Caco-2 (cell line): ENCODE data around the gene BMP7. TPM values are rescaled to one million over a fixed set of nuclear protein-coding genes. Genes with fewer than 3 reads are reported as not detected.

Experiments used
- BruUV-seq: library from RNA; stranded (reverse); fragments of 400-500 nt; replicated peaks from 2 replicates; lab custom pipeline; 2021; lab: Mats Ljungman, UMichigan
- CTCF ChIA-PET: fragments of 300-600 bp; sonication (Branson Sonifier 250); formaldehyde crosslinking; loops from one replicate; lab custom pipeline; 2022; ENCODE audit warnings: antibody characterized with exemption; lab: Charles Lee
- POLR2A ChIA-PET: fragments of 300-600 bp; sonication (Branson Sonifier 250); formaldehyde crosslinking; loops from one replicate; lab custom pipeline; 2022; ENCODE audit warnings: antibody characterized with exemption; lab: Charles Lee
- DNase-seq, 2 experiments: peaks; one replicate each; pipeline versions ENCODE4 v3.0.0 to v3.0.0-alpha.2; 2020 to 2022
- H3K27me3 ChIP-seq: replicated peaks from 2 replicates; pipeline ENCODE4 v1.6.0; 2011; ENCODE audit warnings: low read length; ENCODE audit not compliant: control insufficient read depth, insufficient read depth
- H3K36me3 ChIP-seq: 2 replicates; pipeline ENCODE4 v1.5.1; 2011; ENCODE audit warnings: low read length; ENCODE audit not compliant: control insufficient read depth, insufficient read depth
- H3K4me1 ChIP-seq: fragments of 250-450 bp; sonication (Bioruptor Pico); 2 replicates; pipeline ENCODE4 v1.5.1; 2020; ENCODE audit warnings: mild to moderate bottlenecking
- H3K4me3 ChIP-seq: 2 replicates; pipeline ENCODE4 v1.5.1; 2011; ENCODE audit warnings: low read depth, mild to moderate bottlenecking, control low read depth, low read length
- H3K9me3 ChIP-seq: fragments of 250-450 bp; sonication (Bioruptor Pico); 2 replicates; pipeline ENCODE4 v1.5.1; 2020; ENCODE audit warnings: mild to moderate bottlenecking, moderate library complexity
- H3K27ac Mint-ChIP-seq: one replicate; pipeline ENCODE4 v1.8.0; 2022; ENCODE audit warnings: mixed read lengths; ENCODE audit not compliant: unreplicated experiment
- H3K27me3 Mint-ChIP-seq: one replicate; pipeline ENCODE4 v1.8.0; 2022; ENCODE audit warnings: mixed read lengths; ENCODE audit not compliant: insufficient read depth, unreplicated experiment
- H3K36me3 Mint-ChIP-seq: one replicate; pipeline ENCODE4 v1.8.0; 2022; ENCODE audit warnings: mild to moderate bottlenecking, mixed read lengths; ENCODE audit not compliant: insufficient read depth, unreplicated experiment
- H3K4me1 Mint-ChIP-seq: one replicate; pipeline ENCODE4 v1.8.0; 2022; ENCODE audit warnings: low read depth, mixed read lengths; ENCODE audit not compliant: unreplicated experiment
- H3K4me3 Mint-ChIP-seq: one replicate; pipeline ENCODE4 v1.8.0; 2022; ENCODE audit warnings: mild to moderate bottlenecking, moderate library complexity, mixed read lengths; ENCODE audit not compliant: unreplicated experiment
- H3K9me3 Mint-ChIP-seq: one replicate; pipeline ENCODE4 v1.8.0; 2022; ENCODE audit warnings: mixed read lengths; ENCODE audit not compliant: unreplicated experiment
- CTCF ChIP-seq, 2 experiments: fragments of 200-600 bp in 1 of 2; IDR thresholded peaks; 1 replicate in 1 of 2; 2 replicates in 1 of 2; pipeline versions ENCODE4 v1.5.1 to v1.8.0; 2011 to 2022; ENCODE audit warnings: antibody characterized with exemption in 1 of 2, control low read depth in 1 of 2, inconsistent platforms in 1 of 2, low read depth in 1 of 2, low read length in 1 of 2, mild to moderate bottlenecking in 1 of 2, moderate library complexity in 1 of 2; ENCODE audit not compliant: insufficient read depth in 1 of 2, severe bottlenecking in 1 of 2, unreplicated experiment in 1 of 2
- intact Hi-C: fragments of 100-400 bp; cut with micrococcal nuclease; formaldehyde crosslinking; loops from one replicate; pipeline ENCODE4 v1.10.0; 2022; ENCODE audit not compliant: unreplicated experiment
- total RNA-seq: library from RNA; stranded (reverse); gene quantifications from 2 replicates; pipeline ENCODE4 v1.2.3, GENCODE V29; 2022

The BMP7 gene
- total RNA-seq, 1 experiment from 2014 or later, result 317 TPM

GRCh38 chr20:57145089-57145631 lies 121.3 kb downstream of the BMP7 start:
- no peaks in the 10 kb centered on the region for H3K4me1 ChIP-seq
- BruUV-seq, result no TSS peak
- no peak overlapping the region for H3K4me3 Mint-ChIP-seq
- H3K9me3 Mint-ChIP-seq, result no peaks in the 10 kb centered on the region
- H3K27me3 Mint-ChIP-seq, result peaks cover 24% of the 10 kb centered on the region
- no peaks in the 10 kb centered on the region for H3K9me3 ChIP-seq
- intact Hi-C loops, result no loop called here
- H3K36me3 Mint-ChIP-seq, result no peaks in the 10 kb centered on the region
- CTCF ChIA-PET, result no interaction called here
- H3K4me1 Mint-ChIP-seq, result no peaks in the 10 kb centered on the region
- no peaks in the 10 kb centered on the region for H3K36me3 ChIP-seq
- TF ChIP-seq CTCF (IDR thresholded peaks at IDR 0.05; ENCODE audit: insufficient read depth in 1 of 2, low read depth in 1 of 2, low read length in 1 of 2, severe bottlenecking in 1 of 2, unreplicated experiment in 1 of 2), result no peak
- no peak overlapping the region for H3K27ac Mint-ChIP-seq
- no peak for DNase-seq
- H3K27me3 ChIP-seq, result no peaks in the 10 kb centered on the region
- POLR2A ChIA-PET, result no interaction called here
- H3K4me3 ChIP-seq, result no peak overlapping the region

DNA sequence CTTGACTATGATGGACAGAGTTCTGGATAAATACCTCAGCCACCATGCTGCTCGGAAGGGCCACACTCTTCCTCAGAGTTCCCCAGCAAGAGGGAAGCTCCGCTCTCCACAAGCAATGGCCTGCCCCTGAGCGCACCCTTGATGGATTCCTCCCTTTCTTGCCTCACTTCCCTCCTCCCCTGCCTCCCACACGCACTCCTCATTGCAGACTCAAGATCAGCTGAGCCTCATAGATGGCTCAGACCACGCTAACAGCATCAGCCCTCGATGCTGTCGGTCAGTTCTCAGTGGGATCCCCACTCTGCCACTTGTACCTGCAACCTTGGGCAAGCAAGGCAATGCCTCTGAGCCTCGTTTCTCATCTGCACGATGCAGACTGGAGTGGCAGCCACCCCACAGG lies 123.3 kb downstream of the BMP7 start:
- H3K4me1 ChIP-seq, result no peaks in the 10 kb centered on the region
- H3K27me3 ChIP-seq, result no peaks in the 10 kb centered on the region
- Mint-ChIP-seq H3K4me1 (no peaks in the 10 kb centered on the region), H3K9me3 (no peaks in the 10 kb centered on the region), H3K27ac (no peak overlapping the region), H3K4me3 (no peak overlapping the region), H3K27me3 (peaks cover 13% of the 10 kb centered on the region), H3K36me3 (no peaks in the 10 kb centered on the region)
- ChIA-PET CTCF (no interaction called here), POLR2A (no interaction called here)
- intact Hi-C loops, result no loop called here
- DNase-seq, result no peak
- TF ChIP-seq CTCF (IDR thresholded peaks at IDR 0.05; ENCODE audit: insufficient read depth in 1 of 2, low read depth in 1 of 2, low read length in 1 of 2, severe bottlenecking in 1 of 2, unreplicated experiment in 1 of 2), result no peak
- H3K36me3 ChIP-seq, result no peaks in the 10 kb centered on the region
- BruUV-seq, result no TSS peak
- no peak overlapping the region for H3K4me3 ChIP-seq
- H3K9me3 ChIP-seq, result no peaks in the 10 kb centered on the region

- no peaks in the 10 kb centered on the region for H3K4me1 ChIP-seq
- BruUV-seq, result no TSS peak
- H3K36me3 ChIP-seq, result no peaks in the 10 kb centered on the region
- Mint-ChIP-seq H3K9me3 (no peaks in the 10 kb centered on the region), H3K4me3 (no peak overlapping the region), H3K36me3 (no peaks in the 10 kb centered on the region), H3K27me3 (peaks cover 13% of the 10 kb centered on the region), H3K4me1 (no peaks in the 10 kb centered on the region), H3K27ac (no peak overlapping the region)
- POLR2A ChIA-PET, result no interaction called here
- no peak for TF ChIP-seq CTCF (IDR thresholded peaks at IDR 0.05; ENCODE audit: insufficient read depth in 1 of 2, low read depth in 1 of 2, low read length in 1 of 2, severe bottlenecking in 1 of 2, unreplicated experiment in 1 of 2)
- no peaks in the 10 kb centered on the region for H3K27me3 ChIP-seq
- CTCF ChIA-PET, result no interaction called here
- DNase-seq, result no peak
- intact Hi-C loops, result no loop called here
- no peak overlapping the region for H3K4me3 ChIP-seq
- no peaks in the 10 kb centered on the region for H3K9me3 ChIP-seq
Measured at GRCh38 chr20:57142667-57143066, 123.8 kb downstream of the BMP7 start.
